ENCODE data around the gene TULP4.
"Not testable (repeated sequence)": the region's sequence is repeated elsewhere in the genome, so short reads cannot be mapped to it uniquely, and the experiment has no call there.

Gene TULP4

DNA sequence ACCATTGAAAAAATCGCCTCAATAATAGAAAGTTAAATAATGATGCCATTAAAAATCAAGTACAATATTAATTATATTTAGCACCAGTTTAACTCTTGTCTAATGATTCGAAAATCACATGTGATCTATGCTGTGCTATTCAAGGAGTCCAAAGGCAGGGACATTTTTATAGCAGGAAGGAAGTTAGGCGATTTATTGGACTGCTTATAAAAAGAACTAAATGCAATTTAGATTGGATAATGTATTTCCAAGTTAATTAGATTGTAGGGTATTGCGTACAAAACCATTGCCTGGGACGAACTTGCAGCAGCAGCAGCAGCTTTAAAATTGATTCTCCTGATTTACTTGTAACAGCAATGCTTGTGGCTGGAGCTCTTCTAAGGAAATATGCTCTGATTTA, 160.2 kb downstream of the TULP4 start:
- TF ChIP-seq, protein P1, sequence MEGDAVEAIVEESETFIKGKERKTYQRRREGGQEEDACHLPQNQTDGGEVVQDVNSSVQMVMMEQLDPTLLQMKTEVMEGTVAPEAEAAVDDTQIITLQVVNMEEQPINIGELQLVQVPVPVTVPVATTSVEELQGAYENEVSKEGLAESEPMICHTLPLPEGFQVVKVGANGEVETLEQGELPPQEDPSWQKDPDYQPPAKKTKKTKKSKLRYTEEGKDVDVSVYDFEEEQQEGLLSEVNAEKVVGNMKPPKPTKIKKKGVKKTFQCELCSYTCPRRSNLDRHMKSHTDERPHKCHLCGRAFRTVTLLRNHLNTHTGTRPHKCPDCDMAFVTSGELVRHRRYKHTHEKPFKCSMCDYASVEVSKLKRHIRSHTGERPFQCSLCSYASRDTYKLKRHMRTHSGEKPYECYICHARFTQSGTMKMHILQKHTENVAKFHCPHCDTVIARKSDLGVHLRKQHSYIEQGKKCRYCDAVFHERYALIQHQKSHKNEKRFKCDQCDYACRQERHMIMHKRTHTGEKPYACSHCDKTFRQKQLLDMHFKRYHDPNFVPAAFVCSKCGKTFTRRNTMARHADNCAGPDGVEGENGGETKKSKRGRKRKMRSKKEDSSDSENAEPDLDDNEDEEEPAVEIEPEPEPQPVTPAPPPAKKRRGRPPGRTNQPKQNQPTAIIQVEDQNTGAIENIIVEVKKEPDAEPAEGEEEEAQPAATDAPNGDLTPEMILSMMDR (conservative IDR thresholded peaks at IDR 0.05) = no peak
- peak overlapping the region; percentile 89 for H3K27ac ChIP-seq

DNA sequence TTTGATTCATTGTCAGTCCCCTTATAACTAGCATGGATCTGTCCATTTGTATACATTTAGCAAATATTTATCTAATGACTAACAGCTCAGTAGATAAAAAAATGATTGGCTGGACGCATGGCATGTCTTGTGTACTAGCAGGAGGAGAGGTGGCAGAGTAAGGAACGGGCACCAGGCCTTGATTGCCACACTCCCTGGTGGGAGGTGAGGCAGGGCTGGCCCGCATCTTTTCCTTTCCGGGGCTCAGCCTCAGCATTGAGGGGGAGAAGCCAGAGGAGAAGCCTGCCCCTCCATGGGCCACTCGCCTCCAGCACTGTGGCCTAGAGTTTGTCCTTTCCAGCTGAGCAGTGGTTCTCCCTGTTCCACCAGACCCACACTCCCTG, 162.7 kb downstream of the TULP4 start:
- peak overlapping the region; percentile 89 for H3K27ac ChIP-seq
- TF ChIP-seq, protein P1 (conservative IDR thresholded peaks at IDR 0.05) = no peak

- H3K27ac ChIP-seq = peak overlapping the region; percentile 89
- TF ChIP-seq, protein P1 (conservative IDR thresholded peaks at IDR 0.05) = no peak
Measured at GRCh38 chr6:158475344-158476302, 163.4 kb downstream of the TULP4 start.

DNA sequence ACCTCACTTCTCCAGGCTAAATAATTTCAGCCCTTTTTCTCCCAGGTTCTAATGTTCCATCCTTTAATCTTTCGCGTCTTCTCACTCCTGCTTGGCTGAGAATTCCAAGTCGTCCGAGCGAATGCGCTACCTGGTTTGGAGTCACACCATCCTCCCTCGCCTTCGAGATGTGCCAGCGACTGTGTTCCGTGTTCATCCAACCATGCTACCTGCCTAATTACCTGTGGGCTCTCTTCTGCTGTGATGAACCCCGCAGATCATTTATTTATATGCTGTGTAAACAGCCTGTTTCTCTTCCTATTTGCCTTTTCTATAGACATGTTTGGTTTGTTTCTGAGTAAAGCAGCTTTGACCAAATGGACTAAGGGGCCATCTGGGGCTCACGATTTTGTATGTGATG, 164.1 kb downstream of the TULP4 start:
- H3K27ac ChIP-seq = peak overlapping the region; percentile 89
- TF ChIP-seq, protein P1 (conservative IDR thresholded peaks at IDR 0.05) = no peak

- not testable (repeated sequence) for H3K27ac ChIP-seq
Measured at GRCh38 chr6:158477722-158478121, 165.5 kb downstream of the TULP4 start.

GRCh38 chr6:158480989-158481388, 168.7 kb downstream of the TULP4 start:
- TF ChIP-seq, protein P1 (conservative IDR thresholded peaks at IDR 0.05) = no peak
- no peak overlapping the region for H3K27ac ChIP-seq

- TF ChIP-seq, protein P1 (conservative IDR thresholded peaks at IDR 0.05) = no peak
Measured at GRCh38 chr6:158481690-158482473, 169.6 kb downstream of the TULP4 start.

More at GRCh38 chr6:158481690-158482473, 169.6 kb downstream of the TULP4 start:
- no peak overlapping the region for H3K27ac ChIP-seq
